ENCODE data around the gene MUC5AC. TPM values are rescaled to one million over a fixed set of nuclear protein-coding genes. Genes with fewer than 3 reads are reported as not detected.
"Not testable (repeated sequence)": the region's sequence is repeated elsewhere in the genome, so short reads cannot be mapped to it uniquely, and the experiment has no call there.

The MUC5AC gene
- total RNA-seq, 1 donor from 2014 or later, result under 0.01 TPM

- Histone ChIP-seq H3K27me3 (ENCODE audit: control insufficient read depth in 3 of 3, insufficient read depth in 3 of 3, low read length in 3 of 3) (peaks cover 15 to 46% (median 41%) of the 10 kb centered on the region in 3 donors), H3K9me3 (ENCODE audit: control insufficient read depth in 3 of 3, low read length in 3 of 3) (no peaks in the 10 kb centered on the region), H3K4me1 (ENCODE audit: control insufficient read depth in 3 of 3, insufficient read depth in 3 of 3, low read length in 3 of 3) (no peaks in the 10 kb centered on the region), H3K36me3 (ENCODE audit: control insufficient read depth in 3 of 3, insufficient read depth in 3 of 3, low read length in 3 of 3) (no peaks in the 10 kb centered on the region), H3K9ac (ENCODE audit: low read depth in 1 of 3, low read length in 3 of 3) (no peak overlapping the region), H3K4me3 (ENCODE audit: low read length in 3 of 3) (no peak overlapping the region), H3K27ac (ENCODE audit: low read depth, low read length) (no peak overlapping the region)
Measured at GRCh38 chr11:1163321-1163910, 5.7 kb downstream of the MUC5AC start.

GRCh38 chr11:1163911-1164735 lies 6.4 kb downstream of the MUC5AC start:
- Histone ChIP-seq H3K4me3 (ENCODE audit: low read length in 3 of 3) (no peak overlapping the region), H3K36me3 (ENCODE audit: control insufficient read depth in 3 of 3, insufficient read depth in 3 of 3, low read length in 3 of 3) (no peaks in the 10 kb centered on the region), H3K9me3 (ENCODE audit: control insufficient read depth in 3 of 3, low read length in 3 of 3) (no peaks in the 10 kb centered on the region), H3K4me1 (ENCODE audit: control insufficient read depth in 3 of 3, insufficient read depth in 3 of 3, low read length in 3 of 3) (no peaks in the 10 kb centered on the region), H3K27me3 (ENCODE audit: control insufficient read depth in 3 of 3, insufficient read depth in 3 of 3, low read length in 3 of 3) (peaks cover 15 to 46% (median 38%) of the 10 kb centered on the region in 3 donors), H3K9ac (ENCODE audit: low read depth in 1 of 3, low read length in 3 of 3) (no peak overlapping the region), H3K27ac (ENCODE audit: low read depth, low read length) (no peak overlapping the region)

GRCh38 chr11:1164779-1165255 lies 7.1 kb downstream of the MUC5AC start:
- peaks cover 15 to 45% (median 38%) of the 10 kb centered on the region in 3 donors for H3K27me3 ChIP-seq (ENCODE audit: control insufficient read depth in 3 of 3, insufficient read depth in 3 of 3, low read length in 3 of 3)
- not testable (repeated sequence) for H3K27ac ChIP-seq (ENCODE audit: low read depth, low read length); H3K9me3 ChIP-seq (ENCODE audit: control insufficient read depth in 3 of 3, low read length in 3 of 3); H3K4me3 ChIP-seq (ENCODE audit: low read length in 3 of 3); H3K36me3 ChIP-seq (ENCODE audit: control insufficient read depth in 3 of 3, insufficient read depth in 3 of 3, low read length in 3 of 3); H3K9ac ChIP-seq (ENCODE audit: low read depth in 1 of 3, low read length in 3 of 3); H3K4me1 ChIP-seq (ENCODE audit: control insufficient read depth in 3 of 3, insufficient read depth in 3 of 3, low read length in 3 of 3)

GRCh38 chr11:1165256-1166041 lies 7.7 kb downstream of the MUC5AC start:
- no peak overlapping the region for H3K27ac ChIP-seq (ENCODE audit: low read depth, low read length)
- H3K9me3 ChIP-seq (ENCODE audit: control insufficient read depth in 3 of 3, low read length in 3 of 3), result no peaks in the 10 kb centered on the region
- H3K4me3 ChIP-seq (ENCODE audit: low read length in 3 of 3), result no peak overlapping the region
- no peak overlapping the region for H3K9ac ChIP-seq (ENCODE audit: low read depth in 1 of 3, low read length in 3 of 3)
- H3K36me3 ChIP-seq (ENCODE audit: control insufficient read depth in 3 of 3, insufficient read depth in 3 of 3, low read length in 3 of 3), result no peaks in the 10 kb centered on the region
- H3K27me3 ChIP-seq (ENCODE audit: control insufficient read depth in 3 of 3, insufficient read depth in 3 of 3, low read length in 3 of 3), result peaks cover 15 to 38% (median 32%) of the 10 kb centered on the region in 3 donors
- no peaks in the 10 kb centered on the region for H3K4me1 ChIP-seq (ENCODE audit: control insufficient read depth in 3 of 3, insufficient read depth in 3 of 3, low read length in 3 of 3)

GRCh38 chr11:1167256-1167655 lies 9.5 kb downstream of the MUC5AC start:
- H3K4me1 ChIP-seq (ENCODE audit: control insufficient read depth in 3 of 3, insufficient read depth in 3 of 3, low read length in 3 of 3), result no peaks in the 10 kb centered on the region
- no peak overlapping the region for H3K4me3 ChIP-seq (ENCODE audit: low read length in 3 of 3)
- H3K36me3 ChIP-seq (ENCODE audit: control insufficient read depth in 3 of 3, insufficient read depth in 3 of 3, low read length in 3 of 3), result no peaks in the 10 kb centered on the region
- no peaks in the 10 kb centered on the region for H3K9me3 ChIP-seq (ENCODE audit: control insufficient read depth in 3 of 3, low read length in 3 of 3)
- no peak overlapping the region for H3K27ac ChIP-seq (ENCODE audit: low read depth, low read length)
- H3K27me3 ChIP-seq (ENCODE audit: control insufficient read depth in 3 of 3, insufficient read depth in 3 of 3, low read length in 3 of 3), result peaks cover 9 to 24% (median 19%) of the 10 kb centered on the region in 3 donors
- no peak overlapping the region for H3K9ac ChIP-seq (ENCODE audit: low read depth in 1 of 3, low read length in 3 of 3)

- H3K9ac ChIP-seq (ENCODE audit: low read depth in 1 of 3, low read length in 3 of 3), result no peak overlapping the region
- no peaks in the 10 kb centered on the region for H3K4me1 ChIP-seq (ENCODE audit: control insufficient read depth in 3 of 3, insufficient read depth in 3 of 3, low read length in 3 of 3)
- H3K36me3 ChIP-seq (ENCODE audit: control insufficient read depth in 3 of 3, insufficient read depth in 3 of 3, low read length in 3 of 3), result no peaks in the 10 kb centered on the region
- no peaks in the 10 kb centered on the region for H3K9me3 ChIP-seq (ENCODE audit: control insufficient read depth in 3 of 3, low read length in 3 of 3)
- no peak overlapping the region for H3K27ac ChIP-seq (ENCODE audit: low read depth, low read length)
- H3K4me3 ChIP-seq (ENCODE audit: low read length in 3 of 3), result no peak overlapping the region
- peaks cover 6 to 18% (median 14%) of the 10 kb centered on the region in 3 donors for H3K27me3 ChIP-seq (ENCODE audit: control insufficient read depth in 3 of 3, insufficient read depth in 3 of 3, low read length in 3 of 3)
Measured at GRCh38 chr11:1167751-1168231, 10.0 kb downstream of the MUC5AC start.

GRCh38 chr11:1168256-1168655 lies 10.5 kb downstream of the MUC5AC start:
- H3K9me3 ChIP-seq (ENCODE audit: control insufficient read depth in 3 of 3, low read length in 3 of 3), result no peaks in the 10 kb centered on the region
- no peak overlapping the region for H3K4me3 ChIP-seq (ENCODE audit: low read length in 3 of 3)
- no peaks in the 10 kb centered on the region for H3K36me3 ChIP-seq (ENCODE audit: control insufficient read depth in 3 of 3, insufficient read depth in 3 of 3, low read length in 3 of 3)
- H3K27me3 ChIP-seq (ENCODE audit: control insufficient read depth in 3 of 3, insufficient read depth in 3 of 3, low read length in 3 of 3), result peaks cover 3 to 15% (median 14%) of the 10 kb centered on the region in 3 donors
- H3K9ac ChIP-seq (ENCODE audit: low read depth in 1 of 3, low read length in 3 of 3), result no peak overlapping the region
- H3K27ac ChIP-seq (ENCODE audit: low read depth, low read length), result no peak overlapping the region
- H3K4me1 ChIP-seq (ENCODE audit: control insufficient read depth in 3 of 3, insufficient read depth in 3 of 3, low read length in 3 of 3), result no peaks in the 10 kb centered on the region

- Histone ChIP-seq H3K27ac (ENCODE audit: low read depth, low read length) (no peak overlapping the region), H3K9ac (ENCODE audit: low read depth in 1 of 3, low read length in 3 of 3) (no peak overlapping the region), H3K27me3 (ENCODE audit: control insufficient read depth in 3 of 3, insufficient read depth in 3 of 3, low read length in 3 of 3) (peaks cover 3 to 14% (median 13%) of the 10 kb centered on the region in 3 donors), H3K9me3 (ENCODE audit: control insufficient read depth in 3 of 3, low read length in 3 of 3) (no peaks in the 10 kb centered on the region), H3K36me3 (ENCODE audit: control insufficient read depth in 3 of 3, insufficient read depth in 3 of 3, low read length in 3 of 3) (no peaks in the 10 kb centered on the region), H3K4me1 (ENCODE audit: control insufficient read depth in 3 of 3, insufficient read depth in 3 of 3, low read length in 3 of 3) (no peaks in the 10 kb centered on the region), H3K4me3 (ENCODE audit: low read length in 3 of 3) (no peak overlapping the region)
Measured at GRCh38 chr11:1168721-1169161, 11.0 kb downstream of the MUC5AC start.

- H3K9me3 ChIP-seq (ENCODE audit: control insufficient read depth in 3 of 3, low read length in 3 of 3), result no peaks in the 10 kb centered on the region
- no peak overlapping the region for H3K27ac ChIP-seq (ENCODE audit: low read depth, low read length)
- H3K4me3 ChIP-seq (ENCODE audit: low read length in 3 of 3), result no peak overlapping the region
- no peak overlapping the region for H3K9ac ChIP-seq (ENCODE audit: low read depth in 1 of 3, low read length in 3 of 3)
- H3K4me1 ChIP-seq (ENCODE audit: control insufficient read depth in 3 of 3, insufficient read depth in 3 of 3, low read length in 3 of 3), result no peaks in the 10 kb centered on the region
- peaks cover 3 to 11% (median 8%) of the 10 kb centered on the region in 3 donors for H3K27me3 ChIP-seq (ENCODE audit: control insufficient read depth in 3 of 3, insufficient read depth in 3 of 3, low read length in 3 of 3)
- H3K36me3 ChIP-seq (ENCODE audit: control insufficient read depth in 3 of 3, insufficient read depth in 3 of 3, low read length in 3 of 3), result no peaks in the 10 kb centered on the region
Measured at GRCh38 chr11:1171223-1171984, 13.7 kb downstream of the MUC5AC start.

All from skeletal muscle tissue (tissue), 4 donors.